Effector memory CD4-positive, alpha-beta T cell (primary cell): ENCODE data around the gene DLGAP5.

Source experiments
- DNase-seq, 3 donors: peaks; one replicate each; pipeline ENCODE4 v3.0.0-alpha.2; 2020
- H3K27ac ChIP-seq: 2 replicates; pipeline ENCODE4 v1.7.0; 2013; ENCODE audit warnings: mild to moderate bottlenecking, low read length, moderate library complexity; ENCODE audit not compliant: insufficient read depth, poor library complexity, severe bottlenecking
- H3K27me3 ChIP-seq: replicated peaks from 2 replicates; pipeline ENCODE4 v1.7.0; 2013; ENCODE audit warnings: mild to moderate bottlenecking, low read length; ENCODE audit not compliant: insufficient read depth, control insufficient read depth, poor library complexity, severe bottlenecking
- H3K36me3 ChIP-seq: 2 replicates; pipeline ENCODE4 v1.7.0; 2013; ENCODE audit warnings: mild to moderate bottlenecking, low read length, moderate library complexity; ENCODE audit not compliant: control insufficient read depth, insufficient read depth
- H3K4me1 ChIP-seq: 2 replicates; pipeline ENCODE4 v1.7.0; 2013; ENCODE audit warnings: low read length, mild to moderate bottlenecking; ENCODE audit not compliant: control insufficient read depth, insufficient read depth, poor library complexity, severe bottlenecking
- H3K4me3 ChIP-seq: 2 replicates; pipeline ENCODE4 v1.7.0; 2013; ENCODE audit warnings: low read length, low read depth, mild to moderate bottlenecking; ENCODE audit not compliant: insufficient read depth, poor library complexity, severe bottlenecking
- H3K9me3 ChIP-seq: 2 replicates; pipeline ENCODE4 v1.7.0; 2013; ENCODE audit warnings: mild to moderate bottlenecking, low read length, moderate library complexity; ENCODE audit not compliant: control insufficient read depth

Gene DLGAP5

GRCh38 chr14:55188686-55189295, 2.6 kb downstream of the DLGAP5 start:
- no peaks in the 10 kb centered on the region for H3K9me3 ChIP-seq
- no peak for DNase-seq
- H3K27ac ChIP-seq = no peak overlapping the region
- no peaks in the 10 kb centered on the region for H3K36me3 ChIP-seq
- no peaks in the 10 kb centered on the region for H3K27me3 ChIP-seq
- peaks cover 7% of the 10 kb centered on the region for H3K4me1 ChIP-seq
- H3K4me3 ChIP-seq = no peak overlapping the region

DNA sequence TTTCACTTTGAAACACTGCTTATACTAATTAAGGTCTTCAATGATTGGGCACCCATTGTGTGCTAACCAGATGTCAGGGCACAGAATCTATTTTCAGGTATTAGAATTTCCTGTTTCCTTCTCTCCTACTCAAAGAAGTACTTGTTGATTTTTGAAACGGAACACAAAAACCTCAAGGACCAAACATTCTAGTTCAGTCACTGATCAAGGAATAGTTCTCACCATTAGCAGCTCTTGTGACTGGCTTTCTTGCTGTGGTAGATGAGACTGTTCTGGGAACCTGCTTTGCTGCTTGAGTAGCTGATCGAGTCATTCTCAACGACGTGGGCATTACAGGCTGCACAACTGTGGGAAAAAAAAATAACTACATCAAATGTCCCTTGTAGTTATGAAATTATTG, 11.0 kb downstream of the DLGAP5 start:
- no peak for DNase-seq
- H3K27ac ChIP-seq = no peak overlapping the region
- H3K4me1 ChIP-seq = no peaks in the 10 kb centered on the region
- no peaks in the 10 kb centered on the region for H3K9me3 ChIP-seq
- H3K36me3 ChIP-seq = no peaks in the 10 kb centered on the region
- no peak overlapping the region for H3K4me3 ChIP-seq
- no peaks in the 10 kb centered on the region for H3K27me3 ChIP-seq

DNA sequence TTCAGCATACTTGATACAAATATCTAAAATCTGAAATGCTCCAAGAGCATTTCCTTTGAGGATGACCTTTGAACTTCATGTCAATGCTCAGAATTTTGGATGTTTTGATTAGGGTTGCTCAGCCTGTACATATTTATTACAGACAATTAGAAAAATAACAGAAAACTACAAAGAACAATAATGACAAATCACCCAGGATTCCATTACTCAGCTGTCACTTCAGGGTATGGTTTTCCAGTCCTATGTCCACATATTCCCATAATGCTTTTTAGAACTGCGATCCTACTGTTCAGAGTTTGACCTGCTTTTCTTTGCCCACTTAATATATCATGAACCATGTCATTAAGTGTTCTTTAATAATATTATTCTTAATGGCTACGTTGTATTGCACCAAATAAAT, 11.4 kb downstream of the DLGAP5 start:
- H3K27ac ChIP-seq = no peak overlapping the region
- no peaks in the 10 kb centered on the region for H3K4me1 ChIP-seq

GRCh38 chr14:55170526-55170925, 20.9 kb downstream of the DLGAP5 start:
- DNase-seq = no peak
- H3K27ac ChIP-seq = no peak overlapping the region
- H3K4me1 ChIP-seq = no peaks in the 10 kb centered on the region
- H3K36me3 ChIP-seq = no peaks in the 10 kb centered on the region
- no peak overlapping the region for H3K4me3 ChIP-seq
- no peaks in the 10 kb centered on the region for H3K9me3 ChIP-seq
- no peaks in the 10 kb centered on the region for H3K27me3 ChIP-seq

More for the DNA sequence above, 11.4 kb downstream of the DLGAP5 start:
- H3K9me3 ChIP-seq = no peaks in the 10 kb centered on the region
- no peak overlapping the region for H3K4me3 ChIP-seq
- no peaks in the 10 kb centered on the region for H3K27me3 ChIP-seq
- DNase-seq = no peak
- no peaks in the 10 kb centered on the region for H3K36me3 ChIP-seq

- no peak overlapping the region for H3K4me3 ChIP-seq
- no peaks in the 10 kb centered on the region for H3K9me3 ChIP-seq
- H3K4me1 ChIP-seq = no peaks in the 10 kb centered on the region
- H3K27me3 ChIP-seq = no peaks in the 10 kb centered on the region
- no peaks in the 10 kb centered on the region for H3K36me3 ChIP-seq
- DNase-seq = no peak
- no peak overlapping the region for H3K27ac ChIP-seq
Observed at GRCh38 chr14:55160989-55161388, 30.4 kb downstream of the DLGAP5 start.

DNA sequence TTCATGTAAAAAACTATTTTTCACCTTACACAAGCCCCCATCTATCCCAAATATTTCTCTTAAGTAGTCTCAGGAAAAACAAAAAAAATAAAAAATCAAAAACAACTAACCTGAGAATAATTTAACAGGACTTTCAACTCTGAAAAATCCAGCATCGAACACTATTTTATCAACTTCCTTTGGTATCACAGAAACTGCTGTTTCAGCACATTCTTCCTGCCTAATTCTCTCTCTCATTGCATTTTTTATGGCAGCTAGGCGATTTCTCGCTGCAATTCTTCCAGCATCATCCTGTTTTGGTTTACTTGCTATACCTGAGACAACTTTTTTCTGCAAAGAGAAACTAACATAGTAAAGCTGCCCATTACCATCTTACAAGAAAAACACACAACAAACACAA, 33.0 kb downstream of the DLGAP5 start:
- no peak overlapping the region for H3K27ac ChIP-seq
- no peaks in the 10 kb centered on the region for H3K27me3 ChIP-seq

GRCh38 chr14:55157080-55157479, 34.3 kb downstream of the DLGAP5 start:
- Histone ChIP-seq H3K36me3 (no peaks in the 10 kb centered on the region), H3K9me3 (no peaks in the 10 kb centered on the region), H3K4me3 (no peak overlapping the region)

More for the DNA sequence above, 33.0 kb downstream of the DLGAP5 start:
- Histone ChIP-seq H3K4me1 (no peaks in the 10 kb centered on the region), H3K36me3 (no peaks in the 10 kb centered on the region), H3K4me3 (no peak overlapping the region), H3K9me3 (no peaks in the 10 kb centered on the region)
- DNase-seq = no peak

GRCh38 chr14:55153951-55154350, 37.4 kb downstream of the DLGAP5 start:
- H3K27ac ChIP-seq = no peak overlapping the region
- H3K4me1 ChIP-seq = no peaks in the 10 kb centered on the region
- H3K27me3 ChIP-seq = no peaks in the 10 kb centered on the region
- H3K4me3 ChIP-seq = no peak overlapping the region
- H3K9me3 ChIP-seq = no peaks in the 10 kb centered on the region
- no peak for DNase-seq
- H3K36me3 ChIP-seq = no peaks in the 10 kb centered on the region

More at GRCh38 chr14:55157080-55157479, 34.3 kb downstream of the DLGAP5 start:
- Histone ChIP-seq H3K27me3 (no peaks in the 10 kb centered on the region), H3K27ac (no peak overlapping the region), H3K4me1 (no peaks in the 10 kb centered on the region)
- no peak for DNase-seq

- no peak for DNase-seq
Observed at GRCh38 chr14:55152052-55152753, 39.2 kb downstream of the DLGAP5 start.

GRCh38 chr14:55151601-55152000, 39.8 kb downstream of the DLGAP5 start:
- Histone ChIP-seq H3K27me3 (no peaks in the 10 kb centered on the region), H3K36me3 (no peaks in the 10 kb centered on the region), H3K4me1 (no peaks in the 10 kb centered on the region), H3K9me3 (no peaks in the 10 kb centered on the region), H3K27ac (no peak overlapping the region), H3K4me3 (no peak overlapping the region)
- DNase-seq = no peak

More at GRCh38 chr14:55152052-55152753, 39.2 kb downstream of the DLGAP5 start:
- no peaks in the 10 kb centered on the region for H3K36me3 ChIP-seq
- H3K9me3 ChIP-seq = no peaks in the 10 kb centered on the region
- no peaks in the 10 kb centered on the region for H3K27me3 ChIP-seq
- no peak overlapping the region for H3K27ac ChIP-seq
- H3K4me3 ChIP-seq = no peak overlapping the region
- H3K4me1 ChIP-seq = no peaks in the 10 kb centered on the region
